Right lobe of liver (tissue), 4 donors: Measurements from ENCODE around the gene ERGIC1.

Experiments used
- CTCF ChIP-seq, 4 donors: fragments of 200-600 bp in 3 of 4; fragments of 450-650 bp in 1 of 4; IDR thresholded peaks; one replicate each; pipeline versions ENCODE4 v1.5.1 to v1.8.0; 2016 to 2022; ENCODE audit warnings: antibody characterized with exemption in 4 of 4, mild to moderate bottlenecking in 2 of 4
- POLR2A ChIP-seq: fragments of 450-650 bp; IDR thresholded peaks from one replicate; pipeline ENCODE4 v1.6.1; 2017; ENCODE audit warnings: antibody characterized with exemption, mild to moderate bottlenecking
- donor health status: DM: no; HTN: no; CAD: no.
- donor health status: DM: no; HTN: no; CAD: no.
- donor health status: DM: no; HTN: yes; CAD: no.

GRCh38 chr5:172823840-172824362 lies 10.2 kb upstream of the ERGIC1 start:
- TF ChIP-seq CTCF (IDR thresholded peaks at IDR 0.05) (no peak), POLR2A (no peak)
